ENCODE results near the gene RUFY1.

GRCh38 chr5:179596421-179596820 is 46.1 kb downstream of the RUFY1 start:
- TF ChIP-seq CREB1 (IDR thresholded peaks at IDR 0.05) (no peak), CREB1 (CRISPR knock-in tag; IDR thresholded peaks at IDR 0.05) (no peak), CTCF (IDR thresholded peaks at IDR 0.05 in 2 of 3, conservative IDR thresholded peaks at IDR 0.05 in 1 of 3; ENCODE audit: insufficient read depth in 2 of 3, low read depth in 1 of 3, low read length in 3 of 3) (no peak), MXI1 (IDR thresholded peaks at IDR 0.05; ENCODE audit: low read depth, low read length) (no peak), ZNF699 (CRISPR knock-in tag; IDR thresholded peaks at IDR 0.05; ENCODE audit: insufficient replicate concordance) (no peak), USF2 (CRISPR knock-in tag; IDR thresholded peaks at IDR 0.05) (no peak), HDAC6 (IDR thresholded peaks at IDR 0.05; ENCODE audit: low read depth, low read length) (no peak), SMARCE1 (IDR thresholded peaks at IDR 0.05) (no peak), HNRNPH1 (optimal IDR thresholded peaks at IDR 0.05; ENCODE audit: low read depth, low read length) (no peak), PTTG1 (tag; IDR thresholded peaks at IDR 0.05; ENCODE audit: low read depth) (no peak)
